Smooth muscle cell of trachea (primary cell): Measurements from ENCODE around the gene SUPT5H. TPM values are rescaled to one million over a fixed set of nuclear protein-coding genes. Genes with fewer than 3 reads are reported as not detected.

ENCODE experiments used
- total RNA-seq: library from RNA; depleted of rRNA; stranded (reverse); fragments of >200 nt; gene quantifications from 2 replicates; pipeline ENCODE4 v1.2.1, GENCODE V29; 2014

Gene SUPT5H
- 54.5 and 81.5 TPM in 2 replicates for total RNA-seq

DNA sequence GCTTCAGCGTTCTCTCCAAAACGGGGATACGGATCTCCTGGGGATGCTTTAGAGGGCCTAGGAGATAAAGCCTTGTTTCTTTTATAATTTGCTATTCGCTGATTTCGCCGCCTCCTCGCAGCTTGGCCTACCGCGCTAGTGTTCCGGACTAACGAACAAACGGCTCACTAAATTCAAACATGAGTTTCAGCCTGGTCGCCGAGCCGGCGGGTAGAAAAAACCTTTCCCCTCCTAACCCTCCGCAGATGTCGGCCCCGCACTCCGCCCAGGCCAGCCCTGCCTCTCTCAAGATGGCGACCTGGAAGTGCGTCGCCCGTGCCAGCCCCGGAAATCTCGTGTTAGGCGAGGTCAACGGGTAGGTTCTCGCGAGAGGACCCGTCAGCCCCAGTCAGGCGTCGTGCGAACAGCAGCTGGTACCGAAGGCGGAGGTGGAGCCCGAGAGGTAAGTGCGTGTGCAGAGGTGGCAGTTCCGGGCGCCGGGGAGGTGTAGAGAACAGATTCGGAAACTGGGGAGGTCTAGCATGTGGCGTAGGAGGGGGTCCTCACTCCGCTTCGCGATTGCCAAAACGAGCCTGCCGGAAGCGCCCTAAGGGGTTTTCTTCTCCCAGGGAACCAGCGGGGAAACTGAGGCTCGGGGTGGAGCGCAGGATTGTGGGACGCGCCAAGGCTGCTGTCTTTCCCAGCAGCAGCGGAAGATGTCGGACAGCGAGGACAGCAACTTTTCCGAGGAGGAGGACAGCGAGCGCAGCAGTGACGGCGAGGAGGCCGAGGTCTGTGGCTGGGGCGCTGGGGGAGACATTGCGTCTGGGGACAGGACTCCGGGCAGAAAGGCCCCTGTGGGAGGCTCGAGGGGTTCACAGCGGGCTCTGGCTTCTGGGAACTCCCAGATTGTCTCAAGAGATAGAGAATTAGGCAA, at the start of gene SUPT5H:
Gene SUPT5H (plus strand): TSS at position 387 of the 916 bp plus-strand sequence. CDS start 309 bp downstream, at position 696.

DNA sequence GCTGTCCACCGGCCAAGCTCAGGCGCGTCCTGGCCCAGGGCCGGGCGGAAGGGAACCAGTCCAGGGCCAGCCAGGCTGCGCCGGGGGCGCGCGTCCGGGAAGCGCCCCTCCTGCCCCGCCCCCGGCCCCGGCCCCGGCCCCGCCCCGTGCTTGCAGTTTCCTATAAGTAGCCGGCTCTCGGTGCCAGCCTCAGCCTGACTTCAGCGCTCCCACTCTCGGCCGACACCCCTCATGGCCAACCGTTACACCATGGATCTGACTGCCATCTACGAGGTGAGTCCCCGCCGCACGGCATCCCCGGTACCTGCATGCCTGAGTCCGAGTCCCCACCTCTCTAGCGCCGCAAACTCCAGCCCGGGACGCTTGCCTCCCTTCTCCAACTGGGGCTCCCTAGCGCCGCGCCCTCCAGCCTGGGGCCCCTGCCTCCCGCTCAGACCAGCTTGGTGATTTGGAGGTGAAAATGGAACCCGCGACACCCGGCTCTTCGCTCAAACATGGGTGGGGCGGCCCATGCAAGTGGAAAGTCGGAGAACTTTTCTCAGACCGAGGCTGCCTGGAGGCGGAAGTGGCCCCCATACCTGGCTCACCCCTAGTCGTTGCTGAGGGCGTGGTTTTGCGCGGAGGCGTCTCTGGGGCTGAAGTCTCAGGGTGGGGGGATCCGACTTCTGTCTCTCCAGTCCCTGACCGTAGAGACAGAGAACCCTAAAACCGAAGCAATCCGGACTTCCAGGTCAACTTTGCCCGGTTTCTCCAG, 38.5 kb upstream of the SUPT5H start, which contains the start of gene ZFP36:
Gene ZFP36 (plus strand): TSS at position 192 of the 754 bp plus-strand sequence. CDS start 58 bp downstream, at position 250.

DNA sequence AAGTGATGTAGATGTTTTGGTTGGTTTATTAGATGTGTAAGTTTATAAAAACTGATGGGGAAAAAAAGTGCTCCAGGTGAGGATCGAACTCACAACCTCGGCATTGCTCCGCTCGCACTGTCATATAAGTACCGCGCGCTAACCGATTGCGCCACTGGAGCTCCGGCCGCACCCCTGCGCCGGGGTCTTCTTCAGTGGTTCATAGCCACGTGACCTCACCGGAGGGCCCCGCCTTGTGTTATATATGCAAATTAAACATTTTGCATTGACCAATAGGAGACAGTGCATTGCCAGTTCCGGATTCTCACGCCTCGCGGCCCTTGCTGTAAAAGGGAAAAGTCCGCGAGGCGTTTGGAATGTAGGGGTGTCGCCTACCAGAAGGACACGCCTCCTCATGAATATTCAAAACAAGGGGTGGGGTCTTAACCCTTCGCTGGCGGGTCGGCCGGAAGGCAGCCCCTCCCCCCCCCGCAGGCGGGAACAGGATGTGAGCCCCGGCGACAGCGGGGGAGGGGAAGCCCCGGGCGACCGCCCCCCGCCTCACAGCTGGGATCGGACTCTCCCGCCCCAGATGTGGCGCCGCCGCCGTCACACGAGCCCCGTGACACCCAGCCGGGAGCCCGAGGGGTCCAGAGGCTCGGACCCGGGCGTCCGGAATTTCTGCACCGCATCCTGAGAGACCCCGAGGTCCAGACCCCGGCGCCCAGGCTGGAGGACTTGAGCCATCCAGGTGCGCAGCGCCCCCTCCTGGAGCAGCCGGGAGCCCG, 33.1 kb upstream of the SUPT5H start, which contains the start of gene PLEKHG2:
Gene PLEKHG2 (plus strand): TSS at position 570 of the 767 bp plus-strand sequence. CDS start 1,418 bp downstream, outside the sequence.

DNA sequence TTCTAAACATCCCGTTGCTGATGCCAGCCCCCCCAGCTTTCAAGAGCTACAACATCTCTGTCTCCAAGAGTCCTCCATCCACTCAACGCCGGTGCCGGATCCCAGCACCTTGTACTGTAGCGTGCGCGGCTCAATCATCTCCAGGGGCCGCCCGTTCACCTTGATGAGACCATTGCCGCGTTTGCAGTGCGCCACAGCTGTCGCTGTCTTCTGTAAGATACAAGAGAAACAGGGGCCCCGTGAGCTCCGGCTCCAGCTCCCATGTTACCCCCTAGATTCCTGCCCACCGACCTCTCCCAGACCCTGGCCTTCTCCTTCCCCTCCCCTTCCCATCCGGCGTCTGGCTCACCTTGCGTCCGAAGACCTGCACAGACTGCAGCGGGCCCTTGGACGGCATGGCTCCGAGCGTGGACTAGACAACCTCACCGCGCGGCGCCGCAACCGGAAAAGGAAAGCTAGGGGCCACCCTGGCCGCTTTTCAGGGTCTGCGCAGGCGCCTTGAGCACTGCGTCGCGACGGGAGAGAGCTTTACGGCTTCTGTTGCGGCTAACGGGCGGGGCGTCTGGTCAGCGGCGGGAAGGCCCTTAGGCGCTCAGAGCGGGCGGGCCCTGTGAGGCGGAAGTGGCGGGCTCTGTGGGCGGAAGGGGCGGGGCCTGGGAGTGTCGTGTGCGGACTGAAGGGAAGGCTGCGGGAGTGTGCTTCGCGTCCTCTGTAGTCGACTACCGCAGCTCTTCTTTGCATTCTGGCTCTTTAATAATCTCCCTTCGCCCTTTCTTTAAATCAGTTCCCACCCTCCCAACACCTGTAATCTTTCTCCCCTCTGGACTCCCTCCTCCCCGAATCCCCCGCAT, 9.7 kb upstream of the SUPT5H start, which contains the start of gene RPS16:
Gene RPS16 (minus strand): TSS at position 451 of the 851 bp plus-strand sequence. CDS start 54 bp downstream, at position 397.

DNA sequence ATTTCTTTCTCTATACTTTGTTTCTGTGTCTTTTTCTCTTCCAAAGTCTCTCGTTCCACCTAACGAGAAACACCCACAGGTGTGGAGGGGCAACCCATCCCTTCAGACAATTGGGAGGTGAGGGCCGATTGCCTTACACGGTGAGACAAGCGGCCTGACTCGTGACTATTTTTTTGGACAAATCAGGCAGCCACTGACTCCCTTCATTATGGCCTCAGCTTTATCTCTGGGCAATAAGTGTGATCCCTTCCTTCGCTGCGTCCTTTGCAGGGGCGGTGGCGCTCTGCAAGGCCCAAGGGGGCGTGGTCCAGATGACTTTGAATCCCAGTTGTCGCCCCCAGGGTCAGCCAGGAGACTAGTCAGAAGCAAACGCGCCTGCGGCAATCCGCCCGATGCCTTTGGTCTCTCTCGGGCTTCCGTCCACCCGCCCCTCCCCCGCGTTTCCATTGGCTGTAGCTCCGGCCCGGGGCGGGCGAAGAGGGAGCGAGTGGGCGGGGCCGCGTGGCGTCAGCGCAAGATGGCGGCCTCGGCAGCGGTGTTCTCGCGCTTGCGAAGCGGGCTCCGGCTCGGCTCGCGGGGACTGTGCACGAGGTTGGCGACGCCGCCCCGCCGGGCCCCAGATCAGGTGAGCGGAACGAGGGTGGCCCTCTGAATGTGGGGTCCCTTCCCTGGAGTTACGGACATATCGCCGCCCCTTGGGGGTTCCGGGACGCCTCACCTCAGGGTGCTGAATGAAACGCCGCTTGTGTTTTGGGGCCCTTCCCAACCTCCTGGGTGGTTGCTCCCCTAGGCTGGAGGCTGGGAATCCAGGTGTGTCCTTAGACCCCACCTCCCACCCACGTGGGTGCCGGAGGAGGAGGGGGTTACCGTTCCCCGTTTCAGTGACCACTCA, 35.2 kb downstream of the SUPT5H start, which contains the start of gene TIMM50:
Gene TIMM50 (plus strand): TSS at position 502 of the 892 bp plus-strand sequence. CDS start 16 bp downstream, at position 518.

DNA sequence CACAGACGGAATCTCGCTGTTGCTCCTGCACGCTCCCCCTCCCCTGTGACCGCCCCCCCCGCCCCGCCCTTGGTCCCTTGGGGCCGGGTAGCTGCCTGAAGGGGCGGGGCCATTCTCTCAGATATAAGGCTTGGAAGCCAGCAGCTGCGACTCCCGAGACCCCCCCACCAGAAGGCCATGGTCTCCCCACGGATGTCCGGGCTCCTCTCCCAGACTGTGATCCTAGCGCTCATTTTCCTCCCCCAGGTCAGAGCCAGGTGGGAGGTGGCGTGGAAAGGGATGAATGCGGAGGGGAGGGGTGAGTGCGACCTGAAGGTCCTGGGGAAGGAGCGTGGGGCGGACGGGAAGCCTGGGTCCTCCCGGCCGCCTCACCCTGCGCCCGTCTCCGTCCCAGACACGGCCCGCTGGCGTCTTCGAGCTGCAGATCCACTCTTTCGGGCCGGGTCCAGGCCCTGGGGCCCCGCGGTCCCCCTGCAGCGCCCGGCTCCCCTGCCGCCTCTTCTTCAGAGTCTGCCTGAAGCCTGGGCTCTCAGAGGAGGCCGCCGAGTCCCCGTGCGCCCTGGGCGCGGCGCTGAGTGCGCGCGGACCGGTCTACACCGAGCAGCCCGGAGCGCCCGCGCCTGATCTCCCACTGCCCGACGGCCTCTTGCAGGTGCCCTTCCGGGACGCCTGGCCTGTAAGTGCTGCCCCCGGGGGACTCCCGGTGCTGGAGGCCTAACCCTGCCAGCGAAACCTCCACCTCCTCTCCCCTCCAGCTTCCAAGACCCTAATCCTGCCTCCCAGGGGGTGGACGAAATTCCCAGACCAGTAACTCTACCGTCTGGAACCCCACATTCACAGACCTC, 53.6 kb downstream of the SUPT5H start, which contains the start of gene DLL3:
Gene DLL3 (plus strand): TSS at position 150 of the 845 bp plus-strand sequence. CDS start 28 bp downstream, at position 178.

DNA sequence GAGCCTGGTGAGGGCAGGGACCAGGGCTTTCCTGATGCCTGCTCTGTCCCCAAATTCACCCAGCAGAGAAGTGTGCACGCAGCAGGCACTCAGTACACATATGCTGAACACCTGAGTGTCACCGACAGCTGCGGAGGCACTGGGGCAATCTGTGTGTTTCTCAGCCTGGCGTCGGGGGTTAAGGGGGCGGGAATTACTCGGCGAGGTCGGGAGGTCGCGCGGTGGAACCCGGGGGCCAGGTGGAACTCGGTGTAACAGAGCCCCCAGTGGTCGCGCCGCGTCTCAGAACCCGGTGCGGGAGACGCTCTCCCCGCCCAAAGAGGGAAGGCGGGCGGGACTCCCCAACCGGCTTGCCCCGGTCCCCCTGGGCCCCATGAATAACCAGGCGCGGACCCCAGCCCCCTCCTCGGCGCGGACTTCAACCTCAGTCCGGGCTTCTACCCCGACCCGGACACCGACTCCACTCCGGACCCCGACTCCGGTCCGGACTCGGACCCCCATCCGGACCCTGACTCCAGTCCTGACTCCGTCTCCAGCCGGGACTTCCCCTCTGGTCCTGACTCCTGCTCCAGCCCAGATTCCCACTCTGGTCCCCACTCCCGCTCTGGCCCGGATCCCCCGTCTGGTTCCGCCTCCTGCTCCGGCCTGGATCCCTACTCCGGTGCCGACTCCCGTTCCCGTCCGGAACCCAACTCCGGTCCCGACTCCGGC, 69.6 kb downstream of the SUPT5H start, which contains the start of gene SELENOV:
Gene SELENOV (plus strand): TSS at position 300 of the 711 bp plus-strand sequence. CDS start 74 bp downstream, at position 374.

Other genes starting within 250 kb of the SUPT5H start
- under 0.01 TPM in 1 of 2 replicates, not detected in the other for gene NCCRP1, start 248.6 kb upstream of the SUPT5H start, total RNA-seq
- not detected in 2 replicates for gene SYCN, start 241.3 kb upstream of the SUPT5H start, total RNA-seq
- gene IFNL3, start 200.6 kb upstream of the SUPT5H start, total RNA-seq: not detected in 2 replicates
- gene IFNL4, start 196.7 kb upstream of the SUPT5H start, total RNA-seq: not detected in 2 replicates
- not detected in 2 replicates for gene IFNL2, start 177.2 kb upstream of the SUPT5H start, total RNA-seq
- not detected in 2 replicates for gene IFNL1, start 149.2 kb upstream of the SUPT5H start, total RNA-seq
- 0.15 and 0.50 TPM in 2 replicates for gene LRFN1, start 124.7 kb upstream of the SUPT5H start, total RNA-seq
- gene GMFG, start 109.5 kb upstream of the SUPT5H start, total RNA-seq: not detected in 2 replicates
- gene SAMD4B, start 103.2 kb upstream of the SUPT5H start, total RNA-seq: 68.4 and 109 TPM in 2 replicates
- 36.2 and 42.3 TPM in 2 replicates for gene PAF1, start 54.5 kb upstream of the SUPT5H start, total RNA-seq
- gene MED29, start 54.2 kb upstream of the SUPT5H start, total RNA-seq: 17.9 and 34.4 TPM in 2 replicates
- gene ZFP36, start 38.7 kb upstream of the SUPT5H start, total RNA-seq: 7.3 and 8.8 TPM in 2 replicates
- gene PLEKHG2, start 32.9 kb upstream of the SUPT5H start, total RNA-seq: 13.1 and 25.5 TPM in 2 replicates
- gene RPS16, start 9.6 kb upstream of the SUPT5H start, total RNA-seq: 127 and 236 TPM in 2 replicates
- gene TIMM50, start 35.3 kb downstream of the SUPT5H start, total RNA-seq: 70.5 and 72.4 TPM in 2 replicates
- under 0.01 and 0.33 TPM in 2 replicates for gene DLL3, start 53.4 kb downstream of the SUPT5H start, total RNA-seq
- 0.33 TPM in 1 of 2 replicates, not detected in the other for gene SELENOV, start 69.6 kb downstream of the SUPT5H start, total RNA-seq
- 2.6 and 3.3 TPM in 2 replicates for gene EID2B, start 87.3 kb downstream of the SUPT5H start, total RNA-seq
- gene EID2, start 94.6 kb downstream of the SUPT5H start, total RNA-seq: 10.8 and 15.2 TPM in 2 replicates
- not detected in 2 replicates for gene LGALS13, start 156.9 kb downstream of the SUPT5H start, total RNA-seq
- gene LGALS16, start 210.3 kb downstream of the SUPT5H start, total RNA-seq: not detected in 2 replicates